Femur (tissue), 1 donor: ENCODE measurements around the gene ETFDH.

Experiments used
- DNase-seq: peaks from one replicate; pipeline ENCODE4 v3.0.0-alpha.2; 2017

Gene ETFDH

DNA sequence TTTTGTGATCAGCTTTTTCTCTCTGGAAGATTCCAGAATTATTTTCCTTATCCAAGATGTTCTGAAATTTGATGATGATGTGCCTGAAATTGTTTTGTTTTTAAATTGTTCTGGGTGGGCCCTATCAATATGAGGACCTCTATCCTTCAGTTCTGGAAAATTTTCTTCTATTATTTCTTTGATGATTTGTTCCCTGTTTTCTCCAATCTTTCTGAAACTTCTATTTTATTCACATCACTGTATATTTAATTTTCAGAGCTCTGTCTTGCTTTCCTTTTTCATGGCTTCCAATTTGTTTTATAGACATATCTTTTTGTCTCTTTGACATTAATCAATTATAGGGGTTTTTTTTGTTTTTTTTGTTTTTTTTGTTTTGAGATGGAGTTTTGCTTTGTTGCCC is 84.5 kb downstream of the ETFDH start:
- no peak for DNase-seq

DNA sequence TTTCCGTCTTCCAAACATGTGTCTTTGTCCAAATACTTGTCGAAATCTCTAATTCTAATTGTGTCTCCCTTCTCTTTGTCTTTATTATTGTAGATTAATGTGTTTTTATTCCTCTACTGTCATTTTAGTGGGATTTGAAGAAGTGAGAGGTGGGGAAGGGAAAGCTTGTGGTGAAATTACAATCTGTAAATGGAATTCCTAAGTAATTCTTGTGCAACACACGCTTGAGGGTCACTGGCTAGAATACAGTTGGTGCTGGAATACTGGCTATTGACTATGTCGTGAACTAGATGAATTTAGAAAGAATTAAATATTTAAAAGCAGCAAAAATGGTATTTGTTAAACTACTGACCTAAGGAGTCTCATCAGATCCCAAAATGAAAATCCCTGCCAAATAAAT is 86.0 kb downstream of the ETFDH start:
- DNase-seq, result no peak

DNA sequence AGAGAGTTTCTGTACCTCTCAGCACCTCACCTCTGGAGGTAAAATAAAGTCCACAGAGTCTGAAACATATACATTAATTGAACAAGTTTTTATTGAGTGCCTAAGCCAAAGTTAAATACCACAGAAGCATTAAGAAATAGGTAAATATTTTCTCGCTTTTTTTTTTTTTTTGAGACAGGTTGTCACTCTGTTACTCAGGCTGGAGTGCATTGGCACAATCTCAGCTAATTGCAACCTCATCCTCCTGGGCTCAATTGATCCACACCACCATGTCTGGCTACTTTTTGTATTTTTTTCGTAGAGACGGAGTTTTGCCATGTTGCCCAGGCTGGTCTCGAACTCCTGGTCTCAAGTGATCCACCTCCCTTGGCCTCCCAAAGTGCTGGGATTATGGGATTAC is 86.6 kb downstream of the ETFDH start:
- no peak for DNase-seq
